T47D (cell line): ENCODE data around the gene TSPYL1.
"Not testable (repeated sequence)": the region's sequence is repeated elsewhere in the genome, so short reads cannot be mapped to it uniquely, and the experiment has no call there.

Source experiments
- DNase-seq, 2 experiments: peaks; one replicate each; pipeline versions ENCODE4 v3.0.0 to v3.0.0-alpha.2; 2011 to 2012; ENCODE audit warnings: low read depth in 1 of 2, low spot score in 1 of 2
- JUND ChIP-seq: IDR thresholded peaks from 2 replicates; pipeline ENCODE4 v1.6.1; 2012; ENCODE audit warnings: low read depth
- in situ Hi-C: cut with HindIII; loops from 2 replicates; pipeline ENCODE4 v1.10.0; 2016; ENCODE audit warnings: low sequenced_read_pairs, low pct_unique_long_range_greater_than_20kb

The TSPYL1 gene

DNA sequence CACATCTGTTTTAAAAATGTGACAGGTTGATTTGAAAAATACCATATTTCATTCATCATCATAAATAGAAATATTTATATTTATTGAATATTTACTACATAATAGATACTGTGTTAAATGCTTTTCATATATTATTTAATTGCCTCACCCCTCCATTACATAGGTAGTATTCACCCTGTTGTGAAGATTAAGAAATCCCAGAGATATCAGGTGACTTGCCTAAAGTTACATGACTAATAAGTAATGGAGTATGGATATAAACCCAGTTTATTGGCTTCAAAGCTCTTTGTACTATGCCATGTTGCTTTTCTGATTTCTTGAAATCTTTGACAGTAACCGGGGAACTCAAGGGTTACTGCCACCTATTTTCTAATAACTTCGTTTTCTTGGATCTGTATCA lies 10.1 kb upstream of the TSPYL1 start:
- TF ChIP-seq JUND = no peak
- in situ Hi-C loops = no loop called here
- DNase-seq = no peak

DNA sequence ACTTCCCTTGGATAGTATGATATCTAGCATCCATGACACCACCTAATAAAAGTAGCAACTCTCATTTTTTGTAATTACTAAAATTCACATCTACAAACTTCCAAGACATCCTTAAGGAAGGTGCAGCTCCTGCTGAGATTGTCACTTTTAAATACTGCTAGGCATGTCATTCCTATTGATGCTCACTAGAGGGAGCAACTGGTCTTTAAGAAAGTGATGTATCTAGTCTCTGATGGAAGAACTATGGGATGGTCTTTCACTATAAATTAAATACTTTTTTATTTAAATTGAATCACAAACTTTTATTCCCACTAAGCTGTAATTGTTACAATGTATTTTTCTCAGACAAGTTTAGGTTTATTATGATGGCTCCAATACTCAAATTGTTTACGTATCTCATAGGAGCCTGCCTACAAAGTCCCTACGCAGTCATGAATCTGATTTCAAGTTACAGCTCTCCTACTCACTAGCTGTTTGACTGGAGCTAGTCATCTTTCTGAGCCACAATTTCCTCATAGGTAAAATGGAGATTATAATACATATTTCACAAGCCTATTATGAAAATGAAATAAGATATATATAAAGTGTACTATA lies 8.1 kb upstream of the TSPYL1 start:
- TF ChIP-seq JUND = no peak
- in situ Hi-C loops = no loop called here
- peak in 1 of 2 experiments; percentile 52 for DNase-seq

DNA sequence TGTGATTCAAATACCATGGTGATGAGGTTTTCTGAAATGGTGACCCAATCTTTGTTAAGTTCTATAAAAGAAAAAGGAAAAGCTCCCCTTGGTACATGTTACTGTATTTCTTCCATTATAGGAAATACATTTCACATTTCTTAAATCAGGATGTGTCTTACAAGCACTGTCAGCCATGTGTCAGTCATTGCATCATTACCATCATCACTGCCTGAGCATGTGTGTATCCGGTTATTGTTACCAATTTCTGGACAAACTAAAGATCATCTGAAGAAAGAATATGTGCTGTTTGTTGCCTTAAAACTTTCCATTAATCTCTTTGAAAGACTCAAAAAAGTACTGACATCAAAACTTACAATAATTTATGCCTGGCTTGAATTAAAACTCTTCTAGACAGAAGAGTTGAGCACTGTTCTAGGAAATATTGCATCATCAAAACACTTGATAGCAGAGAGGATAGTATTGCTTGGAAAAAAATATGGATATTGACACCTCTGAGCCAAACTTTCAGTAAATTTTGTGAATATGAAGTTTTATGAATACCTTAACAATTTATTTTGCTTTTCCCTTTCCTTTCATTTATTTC lies 7.1 kb upstream of the TSPYL1 start:
- TF ChIP-seq JUND = no peak
- in situ Hi-C loops = no loop called here
- no peak for DNase-seq

DNA sequence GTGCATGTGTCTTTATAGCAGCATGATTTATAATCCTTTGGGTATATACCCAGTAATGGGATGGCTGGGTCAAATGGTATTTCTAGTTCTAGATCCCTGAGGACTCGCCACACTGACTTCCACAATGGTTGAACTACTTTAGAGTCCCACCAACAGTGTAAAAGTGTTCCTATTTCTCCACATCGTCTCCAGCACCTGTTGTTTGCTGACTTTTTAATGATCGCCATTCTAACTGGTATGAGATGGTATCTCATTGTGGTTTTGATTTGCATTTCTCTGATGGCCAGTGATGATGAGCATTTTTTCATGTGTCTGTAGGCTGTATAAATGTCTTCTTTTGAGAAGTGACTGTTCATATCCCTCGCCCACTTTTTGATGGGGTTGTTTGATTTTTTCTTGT lies 5.3 kb upstream of the TSPYL1 start:
- in situ Hi-C loops, DNase-seq: not testable (repeated sequence)

DNA sequence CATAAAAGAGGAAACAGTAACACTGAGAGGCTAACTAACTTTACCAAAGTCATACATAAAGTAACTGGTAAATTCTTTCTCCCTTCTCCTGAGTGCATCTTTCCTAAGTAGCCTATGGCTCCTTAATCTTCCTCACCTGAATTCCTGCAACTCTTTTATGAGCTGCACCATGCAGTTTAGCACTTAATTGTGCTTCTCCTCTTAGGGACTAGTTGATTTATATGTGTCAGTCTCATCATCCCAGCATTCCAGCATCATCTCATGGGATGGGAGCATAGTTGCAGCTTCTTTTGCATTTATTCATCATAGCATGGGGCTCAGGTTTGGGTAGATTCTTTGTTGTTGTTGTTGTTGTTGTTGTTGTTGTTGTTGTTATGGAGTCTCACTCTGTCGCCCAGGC lies 3.5 kb upstream of the TSPYL1 start:
- no peak for TF ChIP-seq JUND
- in situ Hi-C loops = no loop called here
- no peak for DNase-seq

DNA sequence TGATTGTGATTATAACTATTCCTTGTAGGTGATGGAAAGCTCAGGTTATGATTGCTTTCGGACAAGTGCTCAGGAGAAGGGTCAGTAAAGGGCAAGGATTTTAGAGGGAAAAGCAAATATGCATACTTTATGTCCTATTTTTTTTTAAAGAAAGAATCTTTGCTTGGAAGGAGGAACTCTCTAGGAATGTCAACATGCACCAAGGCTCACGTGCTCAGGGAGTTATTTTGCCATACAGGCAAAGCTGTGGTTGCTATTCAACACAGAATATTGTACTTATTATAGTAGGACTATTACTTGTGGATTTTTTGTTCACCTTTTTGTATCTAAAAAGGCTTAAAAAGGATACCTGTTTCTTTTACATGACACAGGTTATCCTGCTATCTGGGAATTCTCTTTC lies 3.0 kb upstream of the TSPYL1 start:
- no peak for DNase-seq
- TF ChIP-seq JUND = no peak
- in situ Hi-C loops = no loop called here

DNA sequence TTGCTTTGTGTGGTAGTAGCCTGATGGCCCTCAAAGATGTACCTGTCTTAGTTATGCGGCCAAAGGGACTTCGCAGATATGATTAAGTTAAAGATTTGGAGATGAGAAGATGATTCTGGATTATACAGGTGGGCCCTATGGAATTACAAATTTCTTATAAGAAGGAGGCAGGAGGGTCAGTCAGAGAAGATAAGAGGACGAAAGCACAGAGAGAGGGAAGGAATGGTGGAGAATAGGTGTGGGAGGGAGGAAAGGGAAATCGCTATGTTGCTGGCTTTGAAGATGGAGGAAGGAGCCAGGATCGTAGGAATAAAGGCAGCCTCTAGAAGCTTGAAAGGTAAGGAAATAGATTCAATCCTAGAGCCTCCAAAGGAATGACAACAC lies 1.2 kb upstream of the TSPYL1 start:
- in situ Hi-C loops = no loop called here
- no peak for DNase-seq
- no peak for TF ChIP-seq JUND

DNA sequence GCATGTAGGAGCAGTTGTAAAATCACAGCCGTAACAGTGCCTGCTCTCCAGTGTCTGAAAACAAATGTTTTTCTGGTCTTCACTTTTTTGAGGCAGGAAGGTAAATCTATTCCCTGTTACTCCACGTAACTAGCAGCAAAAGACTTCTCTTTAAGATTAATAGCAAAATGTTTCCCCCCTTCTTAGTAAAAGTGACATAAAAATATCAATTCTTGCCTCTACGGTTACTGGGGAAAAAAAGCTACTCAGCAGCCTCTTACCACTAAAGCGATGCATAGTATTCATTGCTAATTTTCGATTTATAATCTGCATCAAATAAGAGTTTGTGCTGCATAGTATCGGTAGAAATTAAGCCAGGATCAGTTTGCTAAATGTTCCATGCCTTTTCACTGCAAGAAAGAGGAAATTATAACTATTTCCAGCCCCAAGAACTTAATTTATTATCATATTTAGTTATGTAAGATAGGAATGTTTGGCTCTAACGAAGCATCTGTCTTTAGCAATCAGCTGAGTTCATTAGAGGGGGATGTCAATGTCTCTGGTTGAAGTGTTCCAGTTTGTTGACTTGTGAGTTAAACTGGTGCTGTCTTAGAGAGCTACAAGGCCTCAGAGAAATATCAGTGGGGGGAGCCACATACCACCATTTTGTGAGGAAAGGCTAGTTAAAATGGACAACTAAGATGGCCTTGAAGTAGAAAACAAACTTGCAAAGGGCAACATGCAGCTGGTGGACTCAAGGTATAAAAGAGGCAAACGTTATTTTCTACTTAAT lies 617 bp upstream of the TSPYL1 start:
- DNase-seq = peak in 1 of 2 experiments; percentile 5
- in situ Hi-C loops = no loop called here
- TF ChIP-seq JUND = no peak

DNA sequence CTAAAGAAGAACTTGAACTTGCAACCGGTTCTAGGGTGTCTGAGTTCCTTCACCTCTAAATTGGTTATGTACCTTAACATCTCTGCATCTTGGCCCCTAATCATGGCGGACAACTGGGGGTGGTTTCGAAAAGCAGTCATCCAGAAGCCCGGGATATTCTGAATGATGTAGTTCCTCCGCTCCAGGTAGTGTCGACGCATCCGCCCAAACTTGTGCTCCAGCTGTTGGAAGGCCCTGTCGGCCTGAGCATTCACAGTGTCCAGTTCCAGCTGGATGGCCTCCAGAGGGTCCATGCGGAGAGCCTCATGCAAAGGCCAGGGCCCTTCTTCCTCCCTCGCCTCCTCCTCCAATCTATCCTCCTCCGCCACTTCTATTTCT lies 887 bp downstream of the TSPYL1 start:
- no peak for TF ChIP-seq JUND
- in situ Hi-C loops = no loop called here
- no peak for DNase-seq

DNA sequence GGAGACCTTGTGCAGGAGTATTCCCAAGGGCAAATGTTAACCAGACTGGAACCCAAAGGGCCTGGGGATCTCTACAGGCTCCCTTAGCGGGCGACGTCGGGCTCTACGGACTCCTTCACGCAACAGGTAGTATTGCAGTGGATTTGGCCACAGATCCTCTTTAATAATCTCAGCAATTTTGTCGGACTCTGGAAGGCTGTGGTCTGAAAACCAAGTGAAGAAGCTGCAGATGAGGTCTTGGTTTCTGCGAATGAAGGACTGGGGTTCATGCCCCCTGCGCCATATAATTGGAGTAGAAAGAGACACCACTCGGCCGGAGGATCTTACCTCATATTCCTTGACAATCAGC lies 1.3 kb downstream of the TSPYL1 start:
- no peak for TF ChIP-seq JUND
- DNase-seq = no peak
- in situ Hi-C loops = no loop called here

DNA sequence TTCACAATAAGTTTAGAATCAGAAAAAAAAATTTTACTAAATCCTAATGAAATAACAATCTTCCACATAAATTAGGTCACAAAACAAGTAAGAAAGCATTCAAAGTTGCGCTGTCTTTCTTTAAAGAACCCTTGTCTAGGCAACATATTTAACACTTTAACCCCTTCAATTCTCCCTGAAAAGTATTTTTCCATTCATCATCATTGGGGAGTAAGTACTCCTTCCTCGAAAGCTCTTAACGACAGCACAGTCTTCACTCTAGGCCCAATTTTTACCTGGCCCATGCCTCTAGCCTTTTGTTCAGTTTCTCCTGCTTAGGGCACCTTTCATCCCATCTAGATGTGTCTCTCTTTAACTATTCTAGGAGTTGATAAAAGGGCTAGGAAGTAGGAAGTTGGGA lies 2.6 kb downstream of the TSPYL1 start:
- in situ Hi-C loops = no loop called here
- no peak for TF ChIP-seq JUND
- no peak for DNase-seq

DNA sequence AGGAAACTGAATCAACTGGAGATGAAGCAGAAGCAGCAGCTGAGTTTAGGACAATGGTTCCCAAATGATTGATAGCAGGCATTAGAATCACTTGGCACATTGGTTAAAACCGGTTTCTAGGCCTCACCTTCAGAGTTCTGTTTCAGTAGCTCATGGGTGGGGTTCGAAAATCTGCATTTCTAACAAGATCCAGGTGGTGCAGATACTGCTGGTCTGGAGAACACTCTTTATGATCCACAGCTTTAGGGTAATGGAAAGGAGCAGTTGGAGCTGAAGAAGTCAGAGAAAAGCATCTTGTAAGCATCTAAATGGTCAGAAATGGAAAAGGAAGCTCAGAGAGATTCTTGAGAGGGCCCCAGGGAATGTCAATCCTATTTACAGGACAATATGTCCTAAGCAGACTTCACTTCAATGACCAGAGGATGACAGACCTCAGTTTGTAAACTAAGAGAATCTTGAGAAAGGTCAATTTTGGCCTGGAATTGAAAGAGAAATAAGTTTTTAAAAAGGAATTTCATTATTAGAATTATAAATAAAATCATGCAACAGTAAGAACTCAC lies 8.5 kb downstream of the TSPYL1 start:
- no peak for DNase-seq
- in situ Hi-C loops = no loop called here
- TF ChIP-seq JUND = no peak

DNA sequence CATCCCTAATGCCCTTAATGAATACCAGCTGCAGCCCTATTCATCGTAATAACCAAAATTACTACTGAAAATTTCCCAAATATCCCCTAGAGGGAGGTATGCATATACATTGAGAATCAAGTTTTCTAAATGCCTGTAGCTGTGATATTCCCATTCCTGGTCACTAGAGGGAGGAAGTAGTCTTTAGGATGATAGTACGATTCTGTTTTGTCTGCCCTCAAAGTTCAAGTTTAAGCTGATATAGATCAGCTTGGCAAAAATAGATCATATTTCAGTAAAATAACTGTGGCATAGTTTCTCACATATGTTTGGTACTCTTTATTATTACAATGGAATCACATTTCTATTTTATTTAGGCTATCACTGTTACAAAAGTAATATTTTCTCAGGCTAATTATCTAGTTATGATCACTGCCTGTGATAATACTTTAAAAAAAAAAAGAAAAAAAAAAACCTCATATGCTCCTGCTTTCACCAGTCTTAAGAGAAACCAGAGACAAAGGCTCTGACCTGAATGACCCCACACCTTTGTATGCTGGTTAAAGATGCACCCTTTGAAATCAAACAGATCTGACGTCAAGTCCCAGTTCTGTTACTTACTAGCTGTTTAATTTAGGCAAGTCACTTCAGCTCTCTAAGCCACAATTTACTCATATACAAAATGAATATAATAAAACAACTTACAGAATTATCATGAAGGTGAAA lies 11.0 kb downstream of the TSPYL1 start:
- peak in 1 of 2 experiments; percentile 74 for DNase-seq
- no peak for TF ChIP-seq JUND
- in situ Hi-C loops = no loop called here
